Smooth muscle cell (in vitro differentiated cells): Measurements from ENCODE around the gene AP5Z1. TPM values are rescaled to one million over a fixed set of nuclear protein-coding genes. Genes with fewer than 3 reads are reported as not detected.

Experiments used
- DNase-seq: peaks from one replicate; lab custom pipeline; 2025; ENCODE audit not compliant: unreplicated experiment; lab: John Stamatoyannopoulos, UW
- H2AFZ ChIP-seq: fragments of 200-600 bp; sonication (generic); 2 replicates; pipeline ENCODE4 v1.6.0; 2016; ENCODE audit warnings: antibody characterized with exemption, low read depth, mild to moderate bottlenecking
- H3F3A ChIP-seq: fragments of 200-600 bp; sonication (generic); 2 replicates; pipeline ENCODE4 v1.6.0; 2017; ENCODE audit warnings: antibody characterized with exemption, low read depth
- H3K27ac ChIP-seq: fragments of 200-600 bp; sonication (generic); 2 replicates; pipeline ENCODE4 v1.5.1; 2016; ENCODE audit warnings: low read depth, mild to moderate bottlenecking
- H3K27me3 ChIP-seq: fragments of 200-600 bp; sonication (generic); 2 replicates; pipeline ENCODE4 v1.6.1; 2016; ENCODE audit warnings: low read depth, mild to moderate bottlenecking
- H3K36me3 ChIP-seq: fragments of 200-600 bp; sonication (generic); 2 replicates; pipeline ENCODE4 v1.5.1; 2016; ENCODE audit warnings: low read depth
- H3K4me1 ChIP-seq: fragments of 200-600 bp; sonication (generic); 2 replicates; pipeline ENCODE4 v1.5.1; 2016; ENCODE audit warnings: low read depth
- H3K4me2 ChIP-seq: fragments of 200-600 bp; sonication (generic); 2 replicates; pipeline ENCODE4 v1.6.0; 2016; ENCODE audit warnings: mild to moderate bottlenecking
- H3K4me3 ChIP-seq: fragments of 200-600 bp; sonication (generic); 2 replicates; pipeline ENCODE4 v1.5.1; 2016; ENCODE audit warnings: mild to moderate bottlenecking
- H3K79me2 ChIP-seq: fragments of 200-600 bp; sonication (generic); 2 replicates; pipeline ENCODE4 v1.6.0; 2016; ENCODE audit warnings: low read depth, mild to moderate bottlenecking
- H3K9ac ChIP-seq: fragments of 200-600 bp; sonication (generic); 2 replicates; pipeline ENCODE4 v1.6.0; 2016; ENCODE audit warnings: low read depth
- H3K9me3 ChIP-seq: fragments of 200-600 bp; sonication (generic); replicated peaks from 2 replicates; pipeline ENCODE4 v1.5.1; 2016; ENCODE audit warnings: low read depth
- H4K20me1 ChIP-seq: fragments of 200-600 bp; sonication (generic); 2 replicates; pipeline ENCODE4 v1.6.0; 2016; ENCODE audit warnings: low read depth
- WGBS: methylation state at CpG from one replicate; pipeline ENCODE4 v1.1.7; 2016; ENCODE audit warnings: low lambda C conversion rate; 5-methylcytosine and 5-hydroxymethylcytosine counted together
- microRNA-seq: library from miRNA; unstranded; fragments of <30 nt; microRNA quantifications from one replicate; pipeline ENCODE4, GENCODE V29; 2016; ENCODE audit warnings: borderline number of aligned reads
- polyA plus RNA-seq: library from polyadenylated mRNA; unstranded; fragments of >200 nt; fragmentation: Nextera tagmentation; extraction: Ambion mirVana; gene quantifications from 2 replicates; pipeline ENCODE4 v1.2.1, GENCODE V29; 2016
- small RNA-seq: library from RNA; depleted of rRNA; stranded (forward); fragments of <200 nt; gene quantifications from one replicate; pipeline ENCODE3, GENCODE V24; 2014
- total RNA-seq: library from RNA; depleted of rRNA; stranded (reverse); fragments of >200 nt; gene quantifications from 2 replicates; pipeline ENCODE4 v1.2.3, GENCODE V29; 2014
- TF ChIP-seq, protein P1 (sequence below): fragments of 200-600 bp; sonication (generic); IDR thresholded peaks from 2 replicates; pipeline ENCODE4 v1.5.1; 2017; ENCODE audit warnings: borderline replicate concordance, mild to moderate bottlenecking, antibody characterized with exemption; ENCODE audit not compliant: insufficient read depth, poor library complexity, severe bottlenecking

Gene AP5Z1
- total and polyA plus RNA-seq, 2 experiments from 2014 or later: 16.6 to 37.6 TPM

- Histone ChIP-seq H3K4me2 (no peak overlapping the region), H3K4me3 (no peak overlapping the region), H3K79me2 (no peaks in the 10 kb centered on the region), H3K9ac (no peak overlapping the region), H3K9me3 (no peaks in the 10 kb centered on the region), H2AFZ (no peak overlapping the region), H3F3A (no peaks in the 10 kb centered on the region), H3K27ac (no peak overlapping the region), H3K36me3 (no peaks in the 10 kb centered on the region), H4K20me1 (no peaks in the 10 kb centered on the region), H3K4me1 (peaks cover 6% of the 10 kb centered on the region), H3K27me3 (no peaks in the 10 kb centered on the region)
- no peak for DNase-seq
- TF ChIP-seq, protein P1, sequence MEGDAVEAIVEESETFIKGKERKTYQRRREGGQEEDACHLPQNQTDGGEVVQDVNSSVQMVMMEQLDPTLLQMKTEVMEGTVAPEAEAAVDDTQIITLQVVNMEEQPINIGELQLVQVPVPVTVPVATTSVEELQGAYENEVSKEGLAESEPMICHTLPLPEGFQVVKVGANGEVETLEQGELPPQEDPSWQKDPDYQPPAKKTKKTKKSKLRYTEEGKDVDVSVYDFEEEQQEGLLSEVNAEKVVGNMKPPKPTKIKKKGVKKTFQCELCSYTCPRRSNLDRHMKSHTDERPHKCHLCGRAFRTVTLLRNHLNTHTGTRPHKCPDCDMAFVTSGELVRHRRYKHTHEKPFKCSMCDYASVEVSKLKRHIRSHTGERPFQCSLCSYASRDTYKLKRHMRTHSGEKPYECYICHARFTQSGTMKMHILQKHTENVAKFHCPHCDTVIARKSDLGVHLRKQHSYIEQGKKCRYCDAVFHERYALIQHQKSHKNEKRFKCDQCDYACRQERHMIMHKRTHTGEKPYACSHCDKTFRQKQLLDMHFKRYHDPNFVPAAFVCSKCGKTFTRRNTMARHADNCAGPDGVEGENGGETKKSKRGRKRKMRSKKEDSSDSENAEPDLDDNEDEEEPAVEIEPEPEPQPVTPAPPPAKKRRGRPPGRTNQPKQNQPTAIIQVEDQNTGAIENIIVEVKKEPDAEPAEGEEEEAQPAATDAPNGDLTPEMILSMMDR: no peak
- WGBS: 98% methylated on average over 21 of the region's 21 CpGs
Observed at GRCh38 chr7:4838626-4839334, 63.4 kb downstream of the AP5Z1 start.

DNA sequence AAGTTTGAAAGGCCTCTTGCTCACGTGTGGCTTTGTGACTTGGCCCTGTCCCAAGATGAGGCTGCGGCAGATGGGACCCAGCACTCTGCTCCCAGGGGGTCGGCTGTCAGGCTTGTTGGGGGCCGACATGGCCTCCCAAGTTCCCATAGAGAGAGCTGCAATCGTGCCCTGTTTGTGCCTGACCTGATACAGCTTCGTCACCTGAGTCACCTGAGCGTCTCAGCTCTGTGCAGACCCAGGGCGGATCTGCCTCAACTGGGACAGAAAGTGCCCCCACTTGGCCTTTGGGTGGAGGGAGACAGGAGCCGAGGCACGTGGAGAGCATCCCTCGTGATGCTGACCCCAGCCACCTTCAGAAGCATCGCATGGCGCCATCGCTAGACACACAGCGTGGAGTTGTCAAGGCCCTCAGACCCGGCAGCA is 64.7 kb downstream of the AP5Z1 start:
- TF ChIP-seq, protein P1: no peak
- Histone ChIP-seq H3K79me2 (no peaks in the 10 kb centered on the region), H3K36me3 (no peaks in the 10 kb centered on the region), H3K4me3 (no peak overlapping the region), H2AFZ (no peak overlapping the region), H3K27me3 (no peaks in the 10 kb centered on the region), H4K20me1 (no peaks in the 10 kb centered on the region), H3F3A (no peaks in the 10 kb centered on the region), H3K9me3 (no peaks in the 10 kb centered on the region), H3K9ac (no peak overlapping the region), H3K4me2 (no peak overlapping the region), H3K27ac (no peak overlapping the region), H3K4me1 (peaks cover 6% of the 10 kb centered on the region)
- 94% methylated on average over 16 of the region's 16 CpGs for WGBS
- no peak for DNase-seq

Small RNA genes lying within 50 kb of the gene (microRNA-seq; reads per million reads assigned to microRNA genes)
- gene MIR4656: not detected

Small RNA genes lying within 50 kb of the gene (small RNA-seq; reads per million reads assigned to genes)
- not detected for gene MIR4656
- not detected for gene RF00019

Other genes starting within 250 kb of the AP5Z1 start
- 10.4 and 11.6 TPM in 2 replicates for gene FOXK1, start 93.3 kb upstream of the AP5Z1 start, total RNA-seq
- 6.0 and 8.5 TPM in 2 replicates for gene FOXK1, start 93.3 kb upstream of the AP5Z1 start, polyA plus RNA-seq
- gene PAPOLB, start 86.4 kb downstream of the AP5Z1 start, total RNA-seq: 0.18 TPM in 1 of 2 replicates, not detected in the other
- gene PAPOLB, start 86.4 kb downstream of the AP5Z1 start, polyA plus RNA-seq: not detected in 2 replicates
- 4.1 and 4.7 TPM in 2 replicates for gene RADIL, start 108.1 kb downstream of the AP5Z1 start, total RNA-seq
- gene RADIL, start 108.1 kb downstream of the AP5Z1 start, polyA plus RNA-seq: 8.0 and 10.7 TPM in 2 replicates
- not detected in 2 replicates for gene MMD2, start 183.6 kb downstream of the AP5Z1 start, total RNA-seq
- gene MMD2, start 183.6 kb downstream of the AP5Z1 start, polyA plus RNA-seq: not detected in 2 replicates